ENCODE data around the gene WASHC4. TPM values are rescaled to one million over a fixed set of nuclear protein-coding genes. Genes with fewer than 3 reads are reported as not detected.

WASHC4 gene
- total and polyA plus RNA-seq, 2 donors (not counting 3 experiments of a cell fraction or from before 2014, with no cell fraction given), result 30.4 to 123 TPM

DNA sequence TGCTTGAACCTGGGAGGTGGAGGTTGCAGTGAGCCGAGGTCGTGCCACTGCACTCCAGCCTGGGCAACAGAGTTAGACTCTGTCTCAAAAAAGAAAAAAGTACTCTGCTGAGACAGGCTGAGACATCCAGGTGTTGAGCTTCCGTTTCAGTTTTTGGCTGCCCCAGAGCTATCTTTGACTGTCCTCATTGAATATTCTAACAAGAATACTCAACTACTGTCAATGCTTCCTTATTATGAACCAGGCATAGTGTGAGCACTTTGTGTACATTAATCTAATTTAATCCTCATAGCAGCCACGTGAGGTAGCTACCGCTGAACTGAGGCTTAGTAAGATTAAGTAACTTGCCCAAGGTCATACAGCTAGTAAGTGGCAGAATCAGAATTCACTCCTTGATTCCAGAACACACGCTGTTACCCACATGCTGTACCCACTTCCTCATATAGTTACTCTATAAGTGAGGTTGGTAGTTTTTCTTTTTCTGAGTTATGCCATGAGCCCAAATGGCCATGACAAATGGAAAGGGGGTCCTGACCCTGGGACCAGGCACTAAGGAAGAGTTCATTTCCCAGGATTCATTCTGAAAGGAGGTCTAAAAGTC lies 34.5 kb upstream of the WASHC4 start:
- no peak for TF ChIP-seq FOS (IDR thresholded peaks at IDR 0.05; ENCODE audit: borderline replicate concordance, insufficient read depth, low read length)
- TF ChIP-seq EZH2 (IDR thresholded peaks at IDR 0.05; ENCODE audit: borderline replicate concordance, low read depth, low read length, severe bottlenecking), result no peak
- TF ChIP-seq JUN (IDR thresholded peaks at IDR 0.05; ENCODE audit: borderline replicate concordance, insufficient read depth, insufficient read length, low read depth), result no peak
- no peak for TF ChIP-seq MAX (IDR thresholded peaks at IDR 0.05; ENCODE audit: insufficient read depth, insufficient read length)
- TF ChIP-seq GATA2 (IDR thresholded peaks at IDR 0.05; ENCODE audit: insufficient read depth, insufficient read length, low read depth, low read length), result no peak
- no peak for TF ChIP-seq POLR2A (IDR thresholded peaks at IDR 0.05; ENCODE audit: low read depth, low read length)
- TF ChIP-seq POLR2AphosphoS5 (IDR thresholded peaks at IDR 0.05; ENCODE audit: insufficient read depth, low read depth, low read length), result no peak
- TF ChIP-seq CTCF (IDR thresholded peaks at IDR 0.05; ENCODE audit: extremely low read depth in 1 of 2, insufficient read depth in 1 of 2, low read depth in 1 of 2, low read length in 2 of 2), result no peak
- no peak for TF ChIP-seq MYC (IDR thresholded peaks at IDR 0.05; ENCODE audit: low read depth, low read length)
- no peak overlapping the region for H2AFZ ChIP-seq (ENCODE audit: low read depth, low read length)
- no peaks in the 10 kb centered on the region for H3K9me1 ChIP-seq (replicated peaks; ENCODE audit: control insufficient read depth, extremely low read depth, insufficient read depth, low read length)
- H3K4me2 ChIP-seq (ENCODE audit: insufficient read depth, low read length), result no peak overlapping the region
- POLR2A ChIA-PET, result no interaction called here
- no peaks in the 10 kb centered on the region for H3K4me1 ChIP-seq (ENCODE audit: control insufficient read depth, extremely low read depth, insufficient read depth, low read length)
- DNase-seq (ENCODE audit: low read depth, low spot score), result no peak
- intact Hi-C loops (cut with micrococcal nuclease) (no loop called here), dilution Hi-C loops (cut with MboI; ENCODE audit: extremely low pct_ligation_motif_present, low sequenced_read_pairs) (no loop called here)
- CTCF ChIA-PET, result interaction anchor here (1.2 to 1.4 kb wide), 3 partner anchors 9 to 114 kb away, joined by 3 read pairs; no protein-coding TSS in a partner anchor
- H3K36me3 ChIP-seq (ENCODE audit: control insufficient read depth in 2 of 2, extremely low read depth in 1 of 2, insufficient read depth in 2 of 2, low read length in 2 of 2), result no peaks in the 10 kb centered on the region
- H3K4me3 ChIP-seq (replicated peaks in 1 of 3; ENCODE audit: insufficient read depth in 1 of 3, low read depth in 1 of 3, low read length in 3 of 3), result no peak overlapping the region
- H3K79me2 ChIP-seq (ENCODE audit: control insufficient read depth, insufficient read depth, low read length), result no peaks in the 10 kb centered on the region
- H3K27ac ChIP-seq (ENCODE audit: insufficient read depth, low read depth, low read length), result no peak overlapping the region
- no peak for FAIRE-seq
- no peaks in the 10 kb centered on the region for H4K20me1 ChIP-seq (replicated peaks; ENCODE audit: control insufficient read depth, extremely low read depth, insufficient read depth, low read length)
- H3K27me3 ChIP-seq (ENCODE audit: control insufficient read depth in 2 of 2, insufficient read depth in 2 of 2, low read length in 2 of 2), result no peaks in the 10 kb centered on the region
- no peak overlapping the region for H3K9ac ChIP-seq (replicated peaks; ENCODE audit: extremely low read depth, insufficient read depth, low read length)
- no TSS peak for BruUV-seq (replicated peaks)
- H3K9me3 ChIP-seq (replicated peaks; ENCODE audit: control insufficient read depth, insufficient read depth, low read length), result no peaks in the 10 kb centered on the region
